Central memory CD4-positive, alpha-beta T cell (primary cell): ENCODE results near the gene DBT.
"Not testable (repeated sequence)": the region's sequence is repeated elsewhere in the genome, so short reads cannot be mapped to it uniquely, and the experiment has no call there.

Experiments used
- DNase-seq: peaks from one replicate; pipeline ENCODE4 v3.0.0; 2022
- total RNA-seq, 3 experiments: gene quantifications; one replicate each; lab custom pipeline; 2026; lab: John Stamatoyannopoulos, UW

The DBT gene
- total RNA-seq = 37.0 to 47.1 (median 42.6) reads per million in 3 experiments

DNA sequence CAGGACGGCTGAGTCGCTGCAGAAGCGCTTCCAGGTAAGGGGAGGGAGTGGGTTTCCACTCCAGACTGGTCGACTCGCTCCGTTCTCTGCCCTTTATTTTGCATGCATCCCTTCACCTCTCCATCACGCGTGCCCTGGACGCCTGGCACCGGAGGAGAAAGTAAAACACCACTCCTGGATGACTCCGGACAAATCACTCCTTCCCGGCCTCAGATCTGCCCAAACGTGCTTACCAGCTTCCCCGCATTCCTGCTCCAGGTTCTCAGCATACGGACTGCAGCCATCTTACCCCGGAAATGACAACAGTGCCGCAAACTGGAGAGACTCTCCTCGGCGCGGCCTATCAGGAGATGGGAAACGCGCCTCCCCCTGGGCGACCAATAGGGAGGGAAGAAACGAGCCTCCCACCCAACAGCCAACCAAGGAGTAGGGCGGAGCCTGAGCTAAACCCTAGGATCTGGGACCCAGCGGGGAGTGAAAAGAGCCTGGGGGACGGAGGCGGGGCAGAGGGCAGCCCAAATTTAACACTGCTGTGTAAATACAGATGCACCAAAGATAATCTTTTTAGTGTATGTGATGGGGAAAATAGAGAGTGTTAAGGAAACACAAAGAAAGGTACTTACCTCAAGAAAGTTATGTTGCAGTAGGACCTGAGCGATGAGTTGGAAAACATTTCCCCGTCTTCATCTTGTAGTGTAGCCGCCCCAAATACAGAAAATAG is at the start of gene DBT:
TSS of gene DBT (minus strand) at position 298 of the 721 bp plus-strand sequence. CDS start at position 284, 14 bp downstream.
- peak; percentile 92 for DNase-seq

DNA sequence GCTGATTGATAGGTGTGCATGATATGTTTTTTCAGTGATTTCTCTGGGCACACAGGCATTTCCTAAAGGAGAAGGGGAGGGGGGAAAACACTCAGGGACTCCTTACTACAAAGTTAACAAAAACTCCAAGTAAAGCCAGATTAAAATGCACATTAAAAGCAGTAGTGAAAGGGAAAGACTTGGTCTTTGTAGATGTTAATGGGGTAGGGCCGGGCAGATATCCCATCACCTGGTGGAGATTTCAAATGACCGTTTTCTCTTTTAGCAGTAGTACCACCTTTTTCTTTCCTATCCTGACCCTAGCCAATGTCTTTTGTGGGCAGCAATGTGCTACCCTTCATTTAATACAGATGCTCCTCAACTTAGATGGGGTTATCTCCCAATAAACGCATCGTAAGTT is 48.9 kb upstream of the DBT start:
- DNase-seq = no peak

DNA sequence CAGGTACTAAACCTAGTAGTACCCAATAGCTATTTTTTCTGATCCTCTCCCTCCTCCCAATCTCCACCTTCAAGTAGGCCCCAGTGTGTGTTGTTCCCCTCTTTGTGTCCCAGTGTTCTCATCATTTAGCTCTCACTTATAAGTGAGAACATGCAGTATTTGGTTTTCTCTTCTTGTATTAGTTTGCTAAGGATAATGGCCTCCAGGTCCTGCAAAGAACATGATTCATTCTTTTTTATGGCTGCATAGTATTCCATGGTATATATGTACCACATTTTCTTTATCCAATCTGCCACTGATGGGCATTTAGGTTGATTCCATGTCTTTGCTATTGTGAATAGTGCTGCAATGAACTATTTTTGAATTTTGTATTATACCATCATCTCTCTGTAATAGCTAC is 47.4 kb upstream of the DBT start:
- DNase-seq = not testable (repeated sequence)

DNA sequence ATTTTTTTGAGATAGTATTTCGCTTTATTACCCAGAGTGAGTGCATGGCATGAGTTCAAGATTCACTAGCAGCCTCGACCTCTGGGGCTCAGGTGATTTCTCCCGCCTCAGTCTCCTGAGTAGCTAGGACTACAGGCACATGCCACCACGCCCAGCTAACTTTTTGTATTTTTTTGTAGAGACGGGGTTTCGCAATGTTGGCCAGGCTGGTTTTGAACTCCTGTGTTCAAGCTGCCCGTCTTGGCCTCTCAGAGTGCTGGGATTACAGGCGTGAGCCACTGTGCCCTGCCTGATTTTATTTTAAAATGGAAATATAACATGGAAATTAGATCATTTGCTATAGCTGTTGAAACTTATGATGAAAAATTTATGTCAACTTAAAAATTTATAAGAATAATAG is 46.5 kb upstream of the DBT start:
- DNase-seq = no peak

DNA sequence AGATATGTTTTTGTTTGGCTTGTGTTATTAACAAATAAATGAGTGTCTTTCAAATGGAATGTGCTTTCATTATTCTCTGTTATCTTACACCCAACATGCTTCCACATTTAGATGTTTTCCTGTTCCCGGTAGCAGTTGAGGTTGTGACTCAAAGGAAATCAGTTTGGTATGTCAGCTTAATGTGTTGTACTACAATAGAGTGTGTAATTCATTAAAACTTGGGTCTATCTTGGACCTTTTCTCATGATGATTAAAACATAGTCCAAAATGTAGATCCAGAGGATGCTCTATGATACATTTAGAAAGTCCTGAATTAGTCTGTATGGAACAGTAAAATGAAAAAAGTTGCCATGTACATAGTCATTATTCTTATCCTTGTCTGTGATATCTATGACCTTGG is 43.1 kb upstream of the DBT start:
- DNase-seq = no peak

GRCh38 chr1:100290291-100290690 is 40.7 kb upstream of the DBT start:
- no peak for DNase-seq

DNA sequence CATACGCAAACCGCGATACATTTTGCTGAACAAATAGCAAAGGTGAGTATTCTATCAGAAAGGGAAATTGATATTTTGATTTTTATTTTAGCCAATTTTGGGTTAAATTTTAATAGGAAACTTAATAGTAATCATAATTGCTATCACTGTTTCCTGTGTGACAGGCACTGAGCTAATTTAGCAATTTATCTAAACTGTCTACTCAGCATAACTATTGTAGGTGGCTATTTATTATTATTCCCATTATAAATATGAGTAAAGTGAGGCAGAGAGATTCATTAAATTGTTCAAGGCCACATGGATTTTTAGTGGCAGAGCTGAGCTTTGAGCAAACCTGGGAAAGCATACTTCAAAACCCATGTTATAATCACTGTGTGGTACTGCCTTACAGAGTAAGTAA is 37.5 kb upstream of the DBT start:
- no peak for DNase-seq

- no peak for DNase-seq
Observed at GRCh38 chr1:100284591-100284990, 35.0 kb upstream of the DBT start.

GRCh38 chr1:100279954-100280682 is 30.5 kb upstream of the DBT start:
- DNase-seq = no peak

GRCh38 chr1:100279358-100279923 is 29.8 kb upstream of the DBT start:
- DNase-seq = no peak

DNA sequence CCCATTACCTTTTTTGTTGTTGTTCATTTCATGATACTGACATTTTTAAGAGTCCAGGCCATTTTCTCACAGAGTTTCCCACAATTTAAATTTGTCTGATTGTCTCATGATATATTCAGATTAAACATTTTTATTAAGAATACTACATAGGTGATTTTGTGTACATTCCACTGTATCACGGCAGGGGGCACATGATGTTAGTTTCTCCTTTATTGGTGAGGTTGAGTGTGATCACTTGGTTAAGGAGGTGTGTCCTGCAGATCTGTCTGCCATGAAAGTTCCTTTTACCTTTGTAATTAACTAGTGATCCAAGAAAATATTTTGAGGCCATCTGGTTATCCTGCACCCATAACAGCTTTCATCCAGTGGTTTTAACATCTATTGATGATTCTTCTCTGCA is 28.2 kb upstream of the DBT start:
- DNase-seq = peak; percentile 31

DNA sequence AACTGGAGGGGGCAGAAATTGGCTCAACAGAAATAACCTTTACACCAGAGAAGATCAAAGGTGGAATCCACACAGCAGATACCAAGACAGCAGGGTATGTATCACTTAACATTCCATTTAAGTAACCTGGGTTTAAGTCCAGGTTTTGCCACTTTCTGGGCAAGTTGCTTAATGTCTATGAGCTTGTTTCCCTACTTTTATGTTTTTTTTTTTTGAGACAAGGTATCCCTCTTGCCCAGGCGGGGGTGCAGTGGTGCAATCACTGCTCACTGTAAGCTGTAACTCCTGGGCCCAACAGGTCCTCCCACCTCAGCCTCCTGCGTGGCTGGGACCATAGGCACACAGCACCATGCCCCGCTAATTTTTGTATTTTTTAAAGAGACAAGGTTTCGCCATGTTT is 18.6 kb upstream of the DBT start:
- DNase-seq = no peak

- no peak for DNase-seq
Observed at GRCh38 chr1:100267284-100267683, 17.6 kb upstream of the DBT start.

- DNase-seq = no peak
Observed at GRCh38 chr1:100266741-100267140, 17.1 kb upstream of the DBT start.

GRCh38 chr1:100265931-100266740 is 16.5 kb upstream of the DBT start, which contains the start of gene RTCA:
TSS of gene RTCA (plus strand) at chr1:100266216. CDS start at chr1:100266376, 160 bp downstream.
- peak; percentile 95 for DNase-seq

DNA sequence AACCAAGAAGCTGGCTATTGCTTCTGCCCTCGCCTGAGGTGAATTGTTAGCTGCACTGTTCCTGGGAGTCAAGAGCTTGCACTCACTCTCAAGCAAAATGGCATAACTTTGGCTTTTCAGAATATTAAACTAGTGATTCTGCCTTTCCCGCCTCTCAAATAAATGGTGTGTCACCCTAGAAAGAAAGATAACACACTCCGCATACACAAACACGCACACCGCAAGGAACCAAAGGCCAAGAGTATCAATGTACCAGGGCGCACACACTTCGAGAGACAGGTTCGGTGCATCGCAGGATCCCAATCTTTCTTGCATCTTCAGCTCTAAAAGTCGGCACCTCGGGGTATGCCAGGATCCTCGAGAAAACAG is 15.9 kb upstream of the DBT start:
- no peak for DNase-seq

- not testable (repeated sequence) for DNase-seq
Observed at GRCh38 chr1:100264081-100264480, 14.4 kb upstream of the DBT start.

DNA sequence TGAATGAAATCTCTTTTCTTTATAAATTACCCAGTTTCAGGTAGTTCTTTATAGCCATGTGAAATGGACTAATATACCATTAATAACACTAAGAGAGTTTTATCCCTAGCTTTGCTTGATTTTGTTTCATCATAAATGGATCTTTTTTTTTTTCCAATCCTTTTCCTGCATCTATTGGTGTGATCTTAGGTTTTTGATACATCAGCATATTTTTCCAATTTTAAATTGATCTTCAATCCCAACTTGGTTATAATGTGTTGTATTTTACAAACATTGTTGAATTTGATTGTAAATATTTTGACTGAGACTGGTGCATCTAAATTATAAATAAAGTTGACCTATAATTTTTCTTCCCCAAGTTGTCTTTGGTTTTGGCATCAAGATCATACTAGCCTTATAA is 12.1 kb upstream of the DBT start:
- no peak for DNase-seq

- not testable (repeated sequence) for DNase-seq
Observed at GRCh38 chr1:100258427-100258826, 8.8 kb upstream of the DBT start.

DNA sequence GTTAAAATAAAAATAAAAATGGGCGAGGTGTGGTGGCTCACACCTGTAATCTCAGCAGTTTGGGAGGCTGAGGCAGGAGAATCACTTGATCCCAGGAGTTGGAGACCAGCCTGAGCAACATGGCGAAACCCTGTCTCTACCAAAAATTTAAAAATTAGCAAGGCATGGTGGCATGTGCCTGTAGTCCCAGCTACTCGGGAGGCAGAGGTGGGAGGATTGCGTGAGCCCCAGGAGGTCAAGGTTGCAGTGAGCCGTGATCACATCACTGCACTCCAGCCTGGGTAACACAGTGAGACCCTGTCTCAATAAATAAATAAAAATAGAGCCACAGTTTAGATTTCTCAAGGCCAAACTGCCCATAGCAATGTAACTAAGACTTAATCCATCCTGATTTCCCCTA is 6.6 kb upstream of the DBT start:
- not testable (repeated sequence) for DNase-seq

DNA sequence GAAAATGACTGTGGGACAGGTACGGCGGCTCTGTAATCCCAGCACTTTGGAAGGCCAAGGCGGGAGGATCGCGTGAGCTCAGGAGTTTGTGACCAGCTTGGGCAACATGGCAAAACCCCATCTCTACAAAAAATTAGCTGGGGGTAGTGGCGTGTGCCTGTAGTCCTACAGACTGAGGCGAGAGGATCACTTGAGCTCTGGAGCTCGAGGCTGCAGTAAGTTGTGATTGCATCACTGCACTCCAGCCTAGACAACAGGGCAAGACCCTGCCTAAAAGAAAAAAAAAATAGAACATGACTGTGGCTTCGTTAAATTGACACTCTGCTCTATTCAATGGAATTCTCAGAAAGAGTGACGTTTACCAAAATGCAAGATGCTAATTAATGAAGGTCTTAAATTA is 3.9 kb upstream of the DBT start:
- no peak for DNase-seq

GRCh38 chr1:100252901-100253300 is 3.3 kb upstream of the DBT start:
- DNase-seq = no peak

GRCh38 chr1:100250807-100251206 is 1.2 kb upstream of the DBT start:
- no peak for DNase-seq
